NB4 (cell line): ENCODE data around the gene SLC12A6.

Source experiments
- DNase-seq: peaks from one replicate; pipeline ENCODE4 v3.0.0; 2010; ENCODE audit warnings: low read depth
- H3K4me3 ChIP-seq: one replicate; pipeline ENCODE4 v1.5.1; 2011; ENCODE audit warnings: mild to moderate bottlenecking, low read depth, low read length, moderate library complexity
- CTCF ChIP-seq: IDR thresholded peaks from one replicate; pipeline ENCODE4 v1.5.1; 2012; ENCODE audit warnings: low read depth, low read length
- MAX ChIP-seq: IDR thresholded peaks from 2 replicates; pipeline ENCODE4 v1.6.1; 2011; ENCODE audit warnings: low read depth, low read length
- MYC ChIP-seq: IDR thresholded peaks from 2 replicates; pipeline ENCODE4 v1.6.1; 2011; ENCODE audit warnings: low read depth, low read length
- POLR2A ChIP-seq: IDR thresholded peaks from 2 replicates; pipeline ENCODE4 v1.6.1; 2011; ENCODE audit warnings: mild to moderate bottlenecking; ENCODE audit not compliant: insufficient read length; ENCODE audit errors: extremely low read depth

The SLC12A6 gene

GRCh38 chr15:34239151-34239808, 98.3 kb downstream of the SLC12A6 start:
- DNase-seq: no peak

GRCh38 chr15:34233614-34234013, 104.0 kb downstream of the SLC12A6 start:
- DNase-seq: no peak
- no peak overlapping the region for H3K4me3 ChIP-seq
- TF ChIP-seq MYC: no peak

More at GRCh38 chr15:34239151-34239808, 98.3 kb downstream of the SLC12A6 start:
- no peak for TF ChIP-seq POLR2A
- TF ChIP-seq MAX: no peak
- TF ChIP-seq CTCF: no peak
- TF ChIP-seq MYC: no peak
- H3K4me3 ChIP-seq: no peak overlapping the region

GRCh38 chr15:34223904-34224596, 113.5 kb downstream of the SLC12A6 start:
- H3K4me3 ChIP-seq: peak overlapping the region; percentile 98
- no peak for TF ChIP-seq CTCF
- peak; percentile 40 for DNase-seq

GRCh38 chr15:34217587-34218225, 119.9 kb downstream of the SLC12A6 start:
- no peak for DNase-seq
- TF ChIP-seq CTCF: no peak
- TF ChIP-seq MAX: no peak
- no peak for TF ChIP-seq MYC
- TF ChIP-seq POLR2A: no peak
- no peak overlapping the region for H3K4me3 ChIP-seq

- no peak for TF ChIP-seq MAX
- no peak overlapping the region for H3K4me3 ChIP-seq
- no peak for DNase-seq
These were observed 120.9 kb downstream of the SLC12A6 start for GRCh38 chr15:34216527-34217270.

- no peak overlapping the region for H3K4me3 ChIP-seq
- no peak for DNase-seq
- TF ChIP-seq MYC (no peak), CTCF (no peak), POLR2A (no peak), MAX (no peak)
These were observed 123.4 kb downstream of the SLC12A6 start for GRCh38 chr15:34214135-34214534.
